ENCODE results near the gene WWOX.

WWOX gene

GRCh38 chr16:78140818-78141466 lies 41.5 kb downstream of the WWOX start:
- H3K4me1 ChIP-seq (ENCODE audit: control insufficient read depth, insufficient read depth, low read length, poor library complexity, severe bottlenecking), result no peaks in the 10 kb centered on the region
- H3K36me3 ChIP-seq (ENCODE audit: control insufficient read depth, insufficient read depth, low read length), result no peaks in the 10 kb centered on the region
- 87 to 90% methylated on average over 3 to 5 of the region's 6 CpGs for WGBS, 2 experiments (ENCODE audit: insufficient coverage in 2 of 2)
- no peak overlapping the region for H3K4me3 ChIP-seq (ENCODE audit: extremely low read depth, insufficient read depth, low read length, poor library complexity, severe bottlenecking)
- no peak overlapping the region for H3K27ac ChIP-seq (ENCODE audit: low read depth, low read length, severe bottlenecking)
- no peaks in the 10 kb centered on the region for H3K9me3 ChIP-seq (ENCODE audit: control insufficient read depth, low read length)

DNA sequence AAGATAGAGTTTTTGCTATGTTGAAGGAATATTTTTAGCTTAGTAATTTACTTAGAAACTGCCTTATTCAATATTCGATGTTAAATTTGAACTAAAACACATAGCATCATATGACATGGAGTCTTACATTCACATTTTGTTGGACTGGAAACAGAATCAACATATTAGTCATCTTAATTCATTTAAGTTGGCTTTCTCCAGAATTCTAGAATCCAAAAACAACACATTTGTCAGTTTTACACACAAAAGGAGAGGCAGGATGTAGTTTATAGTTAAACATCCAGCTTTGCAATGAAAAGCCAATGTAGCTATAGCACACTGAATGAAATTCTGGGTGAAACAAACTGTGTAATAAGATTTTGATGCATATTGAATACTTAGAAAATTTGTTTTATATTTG lies 43.3 kb downstream of the WWOX start:
- no peak overlapping the region for H3K27ac ChIP-seq (ENCODE audit: low read depth, low read length, severe bottlenecking)
- no peak overlapping the region for H3K4me3 ChIP-seq (ENCODE audit: extremely low read depth, insufficient read depth, low read length, poor library complexity, severe bottlenecking)
- WGBS, 2 experiments (ENCODE audit: insufficient coverage in 2 of 2), result no CpG with 5 or more reads among the region's 1 CpG
- no peaks in the 10 kb centered on the region for H3K4me1 ChIP-seq (ENCODE audit: control insufficient read depth, insufficient read depth, low read length, poor library complexity, severe bottlenecking)
- H3K36me3 ChIP-seq (ENCODE audit: control insufficient read depth, insufficient read depth, low read length), result no peaks in the 10 kb centered on the region
- H3K9me3 ChIP-seq (ENCODE audit: control insufficient read depth, low read length), result no peaks in the 10 kb centered on the region

- no peak overlapping the region for H3K27ac ChIP-seq (ENCODE audit: low read depth, low read length, severe bottlenecking)
- H3K36me3 ChIP-seq (ENCODE audit: control insufficient read depth, insufficient read depth, low read length), result no peaks in the 10 kb centered on the region
- no peak overlapping the region for H3K4me3 ChIP-seq (ENCODE audit: extremely low read depth, insufficient read depth, low read length, poor library complexity, severe bottlenecking)
- H3K4me1 ChIP-seq (ENCODE audit: control insufficient read depth, insufficient read depth, low read length, poor library complexity, severe bottlenecking), result no peaks in the 10 kb centered on the region
- WGBS, 2 experiments (ENCODE audit: insufficient coverage in 2 of 2), result 95 to 97% methylated on average over 3 to 5 of the region's 5 CpGs
- no peaks in the 10 kb centered on the region for H3K9me3 ChIP-seq (ENCODE audit: control insufficient read depth, low read length)
Observed at GRCh38 chr16:78146807-78147206, 47.4 kb downstream of the WWOX start.

DNA sequence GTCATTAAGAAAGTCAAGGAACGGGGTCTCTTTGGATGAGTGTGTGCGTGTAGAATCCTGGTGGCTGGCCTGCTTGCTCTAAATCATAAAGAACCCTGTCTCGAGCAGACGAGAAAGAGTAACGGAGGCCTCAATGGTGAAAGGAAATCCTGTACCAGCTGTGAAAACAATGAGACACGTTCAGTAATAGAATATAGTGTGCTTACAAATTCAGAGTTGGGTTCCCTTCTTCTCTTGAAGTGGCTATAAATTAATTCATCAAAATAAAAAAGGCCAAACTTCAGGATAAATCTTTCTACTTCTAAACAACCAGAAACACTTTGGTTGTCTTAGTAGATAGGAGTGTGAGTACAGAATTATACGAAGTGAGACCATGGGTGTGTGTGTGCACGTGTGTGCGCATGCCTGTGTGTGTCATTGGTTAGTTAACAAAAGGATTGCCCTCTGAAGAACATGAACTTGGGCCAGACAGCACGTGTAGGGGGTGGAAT lies 48.5 kb downstream of the WWOX start:
- Histone ChIP-seq H3K9me3 (ENCODE audit: control insufficient read depth, low read length) (no peaks in the 10 kb centered on the region), H3K4me1 (ENCODE audit: control insufficient read depth, insufficient read depth, low read length, poor library complexity, severe bottlenecking) (no peaks in the 10 kb centered on the region), H3K27ac (ENCODE audit: low read depth, low read length, severe bottlenecking) (no peak overlapping the region), H3K36me3 (ENCODE audit: control insufficient read depth, insufficient read depth, low read length) (no peaks in the 10 kb centered on the region), H3K4me3 (ENCODE audit: extremely low read depth, insufficient read depth, low read length, poor library complexity, severe bottlenecking) (no peak overlapping the region)
- 92 to 93% methylated on average over 5 to 10 of the region's 10 CpGs for WGBS, 2 experiments (ENCODE audit: insufficient coverage in 2 of 2)

- no peaks in the 10 kb centered on the region for H3K36me3 ChIP-seq (ENCODE audit: control insufficient read depth, insufficient read depth, low read length)
- no peaks in the 10 kb centered on the region for H3K9me3 ChIP-seq (ENCODE audit: control insufficient read depth, low read length)
- no peak overlapping the region for H3K4me3 ChIP-seq (ENCODE audit: extremely low read depth, insufficient read depth, low read length, poor library complexity, severe bottlenecking)
- no peak overlapping the region for H3K27ac ChIP-seq (ENCODE audit: low read depth, low read length, severe bottlenecking)
- WGBS, 2 experiments (ENCODE audit: insufficient coverage in 2 of 2), result 40 to 74% methylated on average over 1 to 3 of the region's 6 CpGs
- H3K4me1 ChIP-seq (ENCODE audit: control insufficient read depth, insufficient read depth, low read length, poor library complexity, severe bottlenecking), result no peaks in the 10 kb centered on the region
Observed at GRCh38 chr16:78150233-78150632, 50.8 kb downstream of the WWOX start.

- no peak overlapping the region for H3K4me3 ChIP-seq (ENCODE audit: extremely low read depth, insufficient read depth, low read length, poor library complexity, severe bottlenecking)
- H3K9me3 ChIP-seq (ENCODE audit: control insufficient read depth, low read length), result no peaks in the 10 kb centered on the region
- no peak overlapping the region for H3K27ac ChIP-seq (ENCODE audit: low read depth, low read length, severe bottlenecking)
- WGBS, 2 experiments (ENCODE audit: insufficient coverage in 2 of 2), result 53 to 91% methylated on average over 3 to 4 of the region's 5 CpGs
- H3K36me3 ChIP-seq (ENCODE audit: control insufficient read depth, insufficient read depth, low read length), result no peaks in the 10 kb centered on the region
- H3K4me1 ChIP-seq (ENCODE audit: control insufficient read depth, insufficient read depth, low read length, poor library complexity, severe bottlenecking), result no peaks in the 10 kb centered on the region
Observed at GRCh38 chr16:78154729-78155461, 55.4 kb downstream of the WWOX start.

DNA sequence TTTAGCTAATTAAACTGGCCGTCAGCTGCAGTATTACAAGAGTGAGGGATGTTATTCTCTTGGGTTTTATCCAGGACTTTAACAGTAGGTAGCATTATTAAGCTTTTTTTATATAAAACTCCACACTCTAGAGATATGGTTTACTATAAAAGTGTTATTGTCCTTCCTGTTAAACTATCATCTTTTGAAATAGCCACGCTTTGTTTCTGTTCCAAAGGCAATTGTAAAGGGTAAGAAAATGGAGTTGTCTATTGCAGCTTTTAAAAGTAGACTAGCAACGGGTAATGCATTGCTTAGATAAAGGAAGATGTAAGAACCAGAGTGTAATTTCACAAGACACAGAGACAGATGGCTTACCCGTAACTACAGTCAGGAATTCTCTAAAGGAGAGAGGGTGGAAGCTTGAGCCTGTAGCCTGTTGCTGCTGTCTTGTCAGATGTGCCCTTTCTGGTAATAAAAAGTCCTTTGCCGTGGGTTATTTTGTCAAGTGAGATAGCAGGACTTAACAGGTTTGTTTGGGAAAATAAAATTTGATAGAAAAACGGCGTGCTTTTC lies 56.4 kb downstream of the WWOX start:
- H3K9me3 ChIP-seq (ENCODE audit: control insufficient read depth, low read length), result no peaks in the 10 kb centered on the region
- no peaks in the 10 kb centered on the region for H3K4me1 ChIP-seq (ENCODE audit: control insufficient read depth, insufficient read depth, low read length, poor library complexity, severe bottlenecking)
- H3K36me3 ChIP-seq (ENCODE audit: control insufficient read depth, insufficient read depth, low read length), result no peaks in the 10 kb centered on the region
- no peak overlapping the region for H3K27ac ChIP-seq (ENCODE audit: low read depth, low read length, severe bottlenecking)
- H3K4me3 ChIP-seq (ENCODE audit: extremely low read depth, insufficient read depth, low read length, poor library complexity, severe bottlenecking), result no peak overlapping the region
- WGBS, 2 experiments (ENCODE audit: insufficient coverage in 2 of 2), result 90% methylated on average over 3 of the region's 7 CpGs

DNA sequence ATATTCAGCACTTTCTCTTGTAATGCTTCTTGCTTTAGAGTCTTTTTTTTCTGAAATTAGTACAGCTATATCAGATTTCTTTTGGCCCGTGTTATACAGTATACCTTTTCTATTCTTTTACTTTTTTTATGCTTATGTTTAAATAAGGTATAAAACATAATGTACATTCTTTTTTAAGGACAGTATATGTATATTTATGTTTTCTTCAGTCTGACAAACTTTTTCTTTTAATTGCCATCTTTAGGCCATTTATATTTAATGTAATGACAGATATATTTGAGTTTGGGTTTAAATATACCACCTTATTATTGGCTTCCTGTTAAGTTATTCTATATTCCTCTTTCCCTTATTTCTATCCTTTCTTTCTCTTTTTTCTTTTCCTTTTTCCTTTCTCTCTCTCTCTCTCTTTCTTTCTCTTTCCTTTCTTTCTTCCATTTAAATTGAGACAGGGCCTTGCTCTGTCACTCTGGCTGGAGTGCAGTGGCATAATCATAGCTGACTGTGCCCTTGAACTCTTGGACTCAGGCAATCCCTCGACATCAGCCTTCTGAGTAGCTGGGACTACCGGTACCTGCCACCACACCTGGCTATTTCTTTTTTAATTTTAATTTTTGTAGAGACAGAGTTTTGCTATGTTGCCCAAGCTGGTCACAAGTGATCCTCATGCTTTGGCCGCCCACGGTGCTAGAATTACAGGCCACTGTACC lies 61.7 kb downstream of the WWOX start:
- Histone ChIP-seq H3K27ac (ENCODE audit: low read depth, low read length, severe bottlenecking) (no peak overlapping the region), H3K4me1 (ENCODE audit: control insufficient read depth, insufficient read depth, low read length, poor library complexity, severe bottlenecking) (no peaks in the 10 kb centered on the region), H3K9me3 (ENCODE audit: control insufficient read depth, low read length) (no peaks in the 10 kb centered on the region), H3K4me3 (ENCODE audit: extremely low read depth, insufficient read depth, low read length, poor library complexity, severe bottlenecking) (no peak overlapping the region), H3K36me3 (ENCODE audit: control insufficient read depth, insufficient read depth, low read length) (no peaks in the 10 kb centered on the region)
- 100% methylated on average over 1 of the region's 5 CpGs; no CpG with 5 or more reads in 1 of the 2 experiments for WGBS, 2 experiments (ENCODE audit: insufficient coverage in 2 of 2)

DNA sequence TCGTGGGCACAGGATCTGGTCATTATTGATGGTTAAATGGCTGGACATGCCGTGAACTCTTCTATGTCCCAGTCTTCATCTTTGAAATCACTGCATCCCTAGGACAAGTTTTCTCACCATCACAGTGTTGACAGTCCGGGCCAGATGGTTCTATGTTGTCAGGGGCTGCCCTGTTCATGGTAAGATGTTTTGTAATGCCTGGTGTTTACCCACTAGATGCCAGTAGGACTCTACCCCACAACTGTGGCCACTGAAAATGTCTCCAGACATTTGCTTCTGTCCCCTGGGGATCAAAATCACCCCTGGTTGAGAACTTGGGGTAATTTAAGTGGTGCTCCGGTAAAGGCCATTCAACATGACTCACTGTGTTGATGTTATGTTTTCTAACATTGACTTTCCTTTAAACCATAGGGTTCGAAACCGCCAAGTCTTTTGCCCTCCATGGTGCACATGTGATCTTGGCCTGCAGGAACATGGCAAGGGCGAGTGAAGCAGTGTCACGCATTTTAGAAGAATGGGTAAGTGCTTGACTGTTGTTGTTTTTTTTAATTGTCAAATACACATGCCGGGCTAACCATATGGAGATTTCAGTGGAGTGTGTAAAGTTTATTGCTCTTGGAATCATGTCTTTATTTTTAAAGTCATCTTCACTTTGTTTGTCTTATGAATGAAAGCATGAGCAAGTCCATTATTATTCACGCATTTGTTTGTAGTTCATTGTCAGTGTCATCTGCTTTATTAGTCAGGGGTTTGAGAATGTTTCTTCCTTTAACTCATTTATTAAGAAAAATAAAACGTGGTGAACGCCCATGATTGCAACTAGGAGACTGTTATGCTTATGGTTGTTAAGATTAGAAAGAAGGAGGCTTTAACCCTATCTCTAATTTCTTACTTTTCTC lies 64.6 kb downstream of the WWOX start:
- H3K27ac ChIP-seq (ENCODE audit: low read depth, low read length, severe bottlenecking), result no peak overlapping the region
- H3K4me3 ChIP-seq (ENCODE audit: extremely low read depth, insufficient read depth, low read length, poor library complexity, severe bottlenecking), result no peak overlapping the region
- H3K36me3 ChIP-seq (ENCODE audit: control insufficient read depth, insufficient read depth, low read length), result no peaks in the 10 kb centered on the region
- H3K4me1 ChIP-seq (ENCODE audit: control insufficient read depth, insufficient read depth, low read length, poor library complexity, severe bottlenecking), result no peaks in the 10 kb centered on the region
- 83 to 93% methylated on average over 5 to 6 of the region's 12 CpGs for WGBS, 2 experiments (ENCODE audit: insufficient coverage in 2 of 2)
- no peaks in the 10 kb centered on the region for H3K9me3 ChIP-seq (ENCODE audit: control insufficient read depth, low read length)

DNA sequence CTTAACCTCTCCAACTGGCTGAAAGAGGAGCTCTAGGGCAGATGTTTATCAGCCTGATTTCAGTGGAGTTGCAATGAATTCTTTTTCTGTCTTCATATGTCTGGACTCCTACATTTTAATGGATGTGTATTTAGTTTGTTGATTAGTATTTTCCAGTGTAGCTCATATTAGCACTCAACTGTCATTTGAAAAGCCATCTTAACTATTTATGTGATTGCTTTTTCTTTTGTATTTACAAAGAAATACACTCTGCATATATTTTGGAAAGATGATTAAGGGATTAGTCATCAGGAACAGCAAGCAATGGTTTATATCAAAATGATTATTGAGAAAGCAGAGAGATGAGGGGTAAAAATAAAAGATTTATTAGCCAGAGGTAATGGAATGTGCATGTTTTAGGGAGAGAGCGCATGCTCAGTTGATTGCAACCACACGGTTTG lies 71.1 kb downstream of the WWOX start:
- Histone ChIP-seq H3K4me1 (ENCODE audit: control insufficient read depth, insufficient read depth, low read length, poor library complexity, severe bottlenecking) (no peaks in the 10 kb centered on the region), H3K36me3 (ENCODE audit: control insufficient read depth, insufficient read depth, low read length) (no peaks in the 10 kb centered on the region), H3K9me3 (ENCODE audit: control insufficient read depth, low read length) (no peaks in the 10 kb centered on the region), H3K27ac (ENCODE audit: low read depth, low read length, severe bottlenecking) (no peak overlapping the region), H3K4me3 (ENCODE audit: extremely low read depth, insufficient read depth, low read length, poor library complexity, severe bottlenecking) (no peak overlapping the region)
- WGBS, 2 experiments (ENCODE audit: insufficient coverage in 2 of 2), result 96 to 100% methylated on average over 2 of the region's 2 CpGs
